Astrocyte (in vitro differentiated cells and primary cell): Measurements from ENCODE around the gene TPD52L1. TPM values are rescaled to one million over a fixed set of nuclear protein-coding genes. Genes with fewer than 3 reads are reported as not detected.

ENCODE experiments used
- DNase-seq: peaks from one replicate; pipeline ENCODE4 v3.0.0-alpha.2; 2010; ENCODE audit warnings: low read depth
- FAIRE-seq: peaks from 2 replicates; lab custom pipeline; 2011; peaks lifted over from hg19 to GRCh38; lab: Jason Lieb, UNC
- H2AFZ ChIP-seq: 2 replicates; pipeline ENCODE4 v1.6.0; 2012; ENCODE audit warnings: low read depth, low read length, inconsistent platforms
- H3K27ac ChIP-seq: 2 replicates; pipeline ENCODE4 v1.5.1; 2011; ENCODE audit warnings: low read depth, low read length, inconsistent platforms
- H3K27me3 ChIP-seq: 2 replicates; pipeline ENCODE4 v1.6.0; 2011; ENCODE audit warnings: low read length, inconsistent platforms; ENCODE audit not compliant: insufficient read depth
- H3K36me3 ChIP-seq: 2 replicates; pipeline ENCODE4 v1.5.1; 2011; ENCODE audit warnings: low read length, inconsistent platforms; ENCODE audit not compliant: insufficient read depth
- H3K4me1 ChIP-seq: 2 replicates; pipeline ENCODE4 v1.5.1; 2011; ENCODE audit warnings: low read length, inconsistent platforms; ENCODE audit not compliant: insufficient read depth
- H3K4me2 ChIP-seq: 2 replicates; pipeline ENCODE4 v1.6.0; 2012; ENCODE audit warnings: low read length, inconsistent platforms
- H3K4me3 ChIP-seq: 2 replicates; pipeline ENCODE4 v1.5.1; 2011; ENCODE audit warnings: low read depth, mild to moderate bottlenecking, low read length, inconsistent platforms; ENCODE audit not compliant: insufficient read depth
- H3K79me2 ChIP-seq: 2 replicates; pipeline ENCODE4 v1.6.0; 2012; ENCODE audit warnings: mild to moderate bottlenecking, low read length, inconsistent platforms; ENCODE audit not compliant: insufficient read depth
- H3K9ac ChIP-seq: 2 replicates; pipeline ENCODE4 v1.6.0; 2012; ENCODE audit warnings: mild to moderate bottlenecking, low read length, inconsistent platforms
- H3K9me3 ChIP-seq: 2 replicates; pipeline ENCODE4 v1.5.1; 2012; ENCODE audit warnings: low read depth, mild to moderate bottlenecking, low read length, inconsistent platforms; ENCODE audit not compliant: insufficient read depth
- H4K20me1 ChIP-seq: 2 replicates; pipeline ENCODE4 v1.6.0; 2012; ENCODE audit warnings: low read length, inconsistent platforms; ENCODE audit not compliant: insufficient read depth
- H3K27ac Mint-ChIP-seq: one replicate; pipeline ENCODE4 v1.8.0; 2021; ENCODE audit warnings: mild to moderate bottlenecking, mixed read lengths; ENCODE audit not compliant: unreplicated experiment
- H3K27me3 Mint-ChIP-seq: one replicate; pipeline ENCODE4 v1.8.0; 2021; ENCODE audit warnings: low read depth, mixed read lengths; ENCODE audit not compliant: unreplicated experiment
- H3K36me3 Mint-ChIP-seq: one replicate; pipeline ENCODE4 v1.8.0; 2021; ENCODE audit warnings: low read depth, mixed read lengths; ENCODE audit not compliant: unreplicated experiment
- H3K4me1 Mint-ChIP-seq: one replicate; pipeline ENCODE4 v1.8.0; 2021; ENCODE audit warnings: low read depth, mixed read lengths; ENCODE audit not compliant: unreplicated experiment
- H3K4me3 Mint-ChIP-seq: one replicate; pipeline ENCODE4 v1.8.0; 2021; ENCODE audit warnings: mild to moderate bottlenecking, moderate library complexity, mixed read lengths; ENCODE audit not compliant: unreplicated experiment
- H3K9me3 Mint-ChIP-seq: one replicate; pipeline ENCODE4 v1.8.0; 2021; ENCODE audit warnings: mild to moderate bottlenecking, mixed read lengths; ENCODE audit not compliant: unreplicated experiment
- CTCF ChIP-seq: IDR thresholded peaks from 2 replicates; pipeline ENCODE4 v1.5.1; 2011; ENCODE audit warnings: low read depth, mild to moderate bottlenecking, inconsistent platforms, low read length, moderate library complexity; ENCODE audit not compliant: insufficient read depth
- EZH2 ChIP-seq: IDR thresholded peaks from 2 replicates; pipeline ENCODE4 v1.6.1; 2012; ENCODE audit warnings: mild to moderate bottlenecking, low read length, inconsistent platforms; ENCODE audit not compliant: insufficient read depth
- total RNA-seq: library from RNA; stranded (reverse); gene quantifications from 2 replicates; pipeline ENCODE4 v1.2.1, GENCODE V29; 2021

TPD52L1 gene
- total RNA-seq, 1 donor from 2014 or later: 32.8 TPM

GRCh38 chr6:125154118-125154760, 666 bp downstream of the TPD52L1 start:
- H3K79me2 ChIP-seq: no peaks in the 10 kb centered on the region
- Mint-ChIP-seq H3K9me3 (no peaks in the 10 kb centered on the region), H3K27ac (no peak overlapping the region), H3K4me3 (peak overlapping the region; percentile 92), H3K36me3 (no peaks in the 10 kb centered on the region), H3K4me1 (peaks cover 10% of the 10 kb centered on the region), H3K27me3 (no peaks in the 10 kb centered on the region)
- H2AFZ ChIP-seq: peak overlapping the region; percentile 90
- H3K9me3 ChIP-seq: no peaks in the 10 kb centered on the region
- FAIRE-seq (no peak), DNase-seq (peak; percentile 25)
- no peak overlapping the region for H3K27ac ChIP-seq
- H3K4me3 ChIP-seq: peak overlapping the region; percentile 67
- peak overlapping the region; percentile 94 for H3K4me2 ChIP-seq
- H4K20me1 ChIP-seq: no peaks in the 10 kb centered on the region
- no peak for TF ChIP-seq CTCF
- H3K27me3 ChIP-seq: no peaks in the 10 kb centered on the region
- H3K36me3 ChIP-seq: no peaks in the 10 kb centered on the region
- peak overlapping the region; percentile 71 for H3K9ac ChIP-seq
- peaks cover 16% of the 10 kb centered on the region for H3K4me1 ChIP-seq

- H3K27me3 ChIP-seq: no peaks in the 10 kb centered on the region
- no peaks in the 10 kb centered on the region for H3K79me2 ChIP-seq
- no peak for TF ChIP-seq EZH2
- TF ChIP-seq CTCF: peak; percentile 26
- no peak overlapping the region for H3K27ac ChIP-seq
- H3K9me3 Mint-ChIP-seq: no peaks in the 10 kb centered on the region
- H3K4me2 ChIP-seq: peak overlapping the region; percentile 94
- no peaks in the 10 kb centered on the region for H3K36me3 ChIP-seq
- H3K36me3 Mint-ChIP-seq: no peaks in the 10 kb centered on the region
- H3K4me1 ChIP-seq: peaks cover 11% of the 10 kb centered on the region
- H3K4me3 ChIP-seq: peak overlapping the region; percentile 67
- no peak overlapping the region for H3K27ac Mint-ChIP-seq
- H2AFZ ChIP-seq: peak overlapping the region; percentile 90
- H3K9me3 ChIP-seq: no peaks in the 10 kb centered on the region
- DNase-seq: no peak
- H3K27me3 Mint-ChIP-seq: no peaks in the 10 kb centered on the region
- H3K4me1 Mint-ChIP-seq: peaks cover 6% of the 10 kb centered on the region
- peak overlapping the region; percentile 92 for H3K4me3 Mint-ChIP-seq
- FAIRE-seq: no peak
- H3K9ac ChIP-seq: peak overlapping the region; percentile 71
- no peaks in the 10 kb centered on the region for H4K20me1 ChIP-seq
These were observed 1.2 kb downstream of the TPD52L1 start for GRCh38 chr6:125154761-125155135.

DNA sequence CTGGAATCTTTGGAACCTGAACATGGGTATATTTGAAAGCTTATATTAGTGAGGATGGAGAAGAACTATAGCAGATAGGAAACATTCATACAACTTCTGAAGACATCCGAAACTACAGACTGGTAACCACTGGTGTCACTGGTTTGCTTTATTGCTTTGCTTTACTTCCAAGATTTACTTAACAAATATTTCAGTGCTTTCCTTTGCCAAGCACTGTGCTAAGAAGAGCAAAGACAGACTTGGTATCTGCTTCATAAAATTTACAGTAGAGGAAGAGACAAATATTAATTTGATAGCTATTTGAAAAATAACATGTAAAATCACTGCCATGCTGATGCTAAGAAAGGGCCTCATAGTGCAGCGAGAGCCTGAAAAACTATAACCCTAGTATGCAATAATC, 1.8 kb downstream of the TPD52L1 start:
- Histone ChIP-seq H3K27ac (no peak overlapping the region), H4K20me1 (no peaks in the 10 kb centered on the region), H3K79me2 (no peaks in the 10 kb centered on the region), H3K4me3 (no peak overlapping the region), H3K9me3 (no peaks in the 10 kb centered on the region), H2AFZ (no peak overlapping the region), H3K9ac (no peak overlapping the region), H3K4me2 (no peak overlapping the region), H3K36me3 (no peaks in the 10 kb centered on the region), H3K27me3 (no peaks in the 10 kb centered on the region), H3K4me1 (peaks cover 5% of the 10 kb centered on the region)
- DNase-seq (no peak), FAIRE-seq (no peak)
- no peaks in the 10 kb centered on the region for H3K36me3 Mint-ChIP-seq
- peaks cover 2% of the 10 kb centered on the region for H3K4me1 Mint-ChIP-seq
- no peaks in the 10 kb centered on the region for H3K9me3 Mint-ChIP-seq
- no peak for TF ChIP-seq CTCF
- no peak for TF ChIP-seq EZH2
- H3K4me3 Mint-ChIP-seq: peak overlapping the region; percentile 92
- no peaks in the 10 kb centered on the region for H3K27me3 Mint-ChIP-seq
- H3K27ac Mint-ChIP-seq: no peak overlapping the region
